GM23338 (cell line): ENCODE measurements around the gene MKI67. TPM values are rescaled to one million over a fixed set of nuclear protein-coding genes. Genes with fewer than 3 reads are reported as not detected.

Source experiments
- ATAC-seq: fragments of 200-7000 bp; cut with Tn5 transposase; 3 replicates; pipeline ENCODE4 v1.9.1; 2020
- DNase-seq: peaks from one replicate; pipeline ENCODE4 v3.0.0-alpha.2; 2015; ENCODE audit warnings: low spot score
- H2AFZ ChIP-seq: fragments of 200-600 bp; sonication (generic); 2 replicates; pipeline ENCODE4 v1.8.0; 2016; ENCODE audit warnings: antibody characterized with exemption, mild to moderate bottlenecking, moderate library complexity
- H3F3A ChIP-seq: fragments of 200-600 bp; sonication (generic); replicated peaks from 2 replicates; pipeline ENCODE4 v1.8.0; 2017; ENCODE audit warnings: antibody characterized with exemption, mixed run types, low read depth
- H3K27ac ChIP-seq: fragments of 200-600 bp; sonication (generic); 2 replicates; pipeline ENCODE4 v1.6.1; 2016; ENCODE audit warnings: low read depth
- H3K27me3 ChIP-seq: fragments of 200-600 bp; sonication (generic); 2 replicates; pipeline ENCODE4 v1.8.0; 2016; ENCODE audit warnings: mild to moderate bottlenecking, mixed run types, moderate library complexity; ENCODE audit not compliant: insufficient read depth
- H3K36me3 ChIP-seq: fragments of 200-600 bp; sonication (generic); 2 replicates; pipeline ENCODE4 v1.8.0; 2016; ENCODE audit warnings: mild to moderate bottlenecking; ENCODE audit not compliant: insufficient read depth
- H3K4me1 ChIP-seq: fragments of 200-600 bp; sonication (generic); 2 replicates; pipeline ENCODE4 v1.8.0; 2016; ENCODE audit warnings: mild to moderate bottlenecking, moderate library complexity; ENCODE audit not compliant: insufficient read depth
- H3K4me2 ChIP-seq: fragments of 200-600 bp; sonication (generic); 2 replicates; pipeline ENCODE4 v1.7.1; 2017; ENCODE audit warnings: mixed run types
- H3K4me3 ChIP-seq: fragments of 200-600 bp; sonication (generic); 2 replicates; pipeline ENCODE4 v1.6.1; 2016; ENCODE audit warnings: mixed run types
- H3K79me2 ChIP-seq: fragments of 200-600 bp; sonication (generic); replicated peaks from 2 replicates; pipeline ENCODE4 v1.8.0; 2017; ENCODE audit warnings: mild to moderate bottlenecking; ENCODE audit not compliant: insufficient read depth
- H3K9me2 ChIP-seq: fragments of 200-600 bp; sonication (generic); 2 replicates; pipeline ENCODE4 v1.8.0; 2017; ENCODE audit not compliant: insufficient read depth
- H4K20me1 ChIP-seq: fragments of 200-600 bp; sonication (generic); replicated peaks from 2 replicates; pipeline ENCODE4 v1.8.0; 2017; ENCODE audit warnings: mild to moderate bottlenecking; ENCODE audit not compliant: insufficient read depth
- H3K27ac Mint-ChIP-seq: 2 replicates; pipeline ENCODE4 v1.8.0; 2020; ENCODE audit warnings: inconsistent platforms, mild to moderate bottlenecking, moderate library complexity, mixed read lengths
- H3K27me3 Mint-ChIP-seq: 3 replicates; pipeline ENCODE4 v1.8.0; 2022; ENCODE audit warnings: low read depth, mild to moderate bottlenecking, moderate library complexity, mixed read lengths, inconsistent platforms; ENCODE audit not compliant: insufficient read depth, poor library complexity
- H3K36me3 Mint-ChIP-seq: 3 replicates; pipeline ENCODE4 v1.8.0; 2021; ENCODE audit warnings: low read depth, mild to moderate bottlenecking, inconsistent platforms, moderate library complexity, mixed read lengths
- H3K4me1 Mint-ChIP-seq: 3 replicates; pipeline ENCODE4 v1.8.0; 2020; ENCODE audit warnings: mild to moderate bottlenecking, inconsistent platforms, mixed read lengths
- H3K4me3 Mint-ChIP-seq: 3 replicates; pipeline ENCODE4 v1.8.0; 2021; ENCODE audit warnings: moderate library complexity, mild to moderate bottlenecking, inconsistent platforms, mixed read lengths
- H3K9me3 Mint-ChIP-seq: 3 replicates; pipeline ENCODE4 v1.8.0; 2020; ENCODE audit warnings: moderate library complexity, mild to moderate bottlenecking, inconsistent platforms, mixed read lengths
- EZH2 ChIP-seq: fragments of 200-600 bp; sonication (generic); IDR thresholded peaks from one replicate; pipeline ENCODE4 v1.8.0; 2017; ENCODE audit warnings: antibody characterized with exemption, mild to moderate bottlenecking, low read depth; ENCODE audit not compliant: unreplicated experiment
- EZH2phosphoT487 ChIP-seq: fragments of 200-600 bp; sonication (generic); IDR thresholded peaks from one replicate; pipeline ENCODE4 v1.8.1; 2018; ENCODE audit warnings: antibody characterized with exemption; ENCODE audit not compliant: unreplicated experiment
- JUNB ChIP-seq: IDR thresholded peaks from one replicate; pipeline ENCODE4 v1.6.1; 2016; ENCODE audit warnings: antibody characterized with exemption; ENCODE audit not compliant: unreplicated experiment
- NANOG ChIP-seq: IDR thresholded peaks from 2 replicates; pipeline ENCODE4 v1.6.1; 2016; ENCODE audit warnings: antibody characterized with exemption, borderline replicate concordance
- POLR2AphosphoS5 ChIP-seq: IDR thresholded peaks from 2 replicates; pipeline ENCODE4 v1.6.1; 2016; ENCODE audit warnings: antibody characterized with exemption, low read depth
- ZNF331 ChIP-seq: fragments of 250-450 bp; sonication (Bioruptor Pico); IDR thresholded peaks from 2 replicates; pipeline ENCODE4 v1.5.0; 2020; ENCODE audit warnings: low read depth, mild to moderate bottlenecking, moderate library complexity
- polyA plus RNA-seq: library from polyadenylated mRNA; unstranded; fragments of >200 nt; fragmentation: Nextera tagmentation; extraction: Ambion mirVana; gene quantifications from 2 replicates; pipeline ENCODE4 v1.2.1, GENCODE V29; 2016
- total RNA-seq: library from RNA; depleted of rRNA; stranded (reverse); fragments of >200 nt; shearing (Covaris generic); gene quantifications from 2 replicates; pipeline ENCODE4 v1.2.3, GENCODE V29; 2014
- TF ChIP-seq, protein P1 (sequence below), 2 experiments: fragments of 200-600 bp in 1 of 2; sonication (generic) in 1 of 2; conservative IDR thresholded peaks; 2 replicates each; pipeline versions ENCODE4 v1.5.1 to v1.6.1; 2016 to 2017; ENCODE audit warnings: antibody characterized with exemption in 2 of 2, low read depth in 2 of 2, mild to moderate bottlenecking in 2 of 2, moderate library complexity in 1 of 2
- TF ChIP-seq, protein P2 (sequence below): IDR thresholded peaks from one replicate; pipeline ENCODE4 v1.6.1; 2018; ENCODE audit warnings: antibody characterized with exemption; ENCODE audit not compliant: unreplicated experiment

MKI67 gene
- total and polyA plus RNA-seq, 2 experiments from 2014 or later, result 58.0 to 103 TPM

DNA sequence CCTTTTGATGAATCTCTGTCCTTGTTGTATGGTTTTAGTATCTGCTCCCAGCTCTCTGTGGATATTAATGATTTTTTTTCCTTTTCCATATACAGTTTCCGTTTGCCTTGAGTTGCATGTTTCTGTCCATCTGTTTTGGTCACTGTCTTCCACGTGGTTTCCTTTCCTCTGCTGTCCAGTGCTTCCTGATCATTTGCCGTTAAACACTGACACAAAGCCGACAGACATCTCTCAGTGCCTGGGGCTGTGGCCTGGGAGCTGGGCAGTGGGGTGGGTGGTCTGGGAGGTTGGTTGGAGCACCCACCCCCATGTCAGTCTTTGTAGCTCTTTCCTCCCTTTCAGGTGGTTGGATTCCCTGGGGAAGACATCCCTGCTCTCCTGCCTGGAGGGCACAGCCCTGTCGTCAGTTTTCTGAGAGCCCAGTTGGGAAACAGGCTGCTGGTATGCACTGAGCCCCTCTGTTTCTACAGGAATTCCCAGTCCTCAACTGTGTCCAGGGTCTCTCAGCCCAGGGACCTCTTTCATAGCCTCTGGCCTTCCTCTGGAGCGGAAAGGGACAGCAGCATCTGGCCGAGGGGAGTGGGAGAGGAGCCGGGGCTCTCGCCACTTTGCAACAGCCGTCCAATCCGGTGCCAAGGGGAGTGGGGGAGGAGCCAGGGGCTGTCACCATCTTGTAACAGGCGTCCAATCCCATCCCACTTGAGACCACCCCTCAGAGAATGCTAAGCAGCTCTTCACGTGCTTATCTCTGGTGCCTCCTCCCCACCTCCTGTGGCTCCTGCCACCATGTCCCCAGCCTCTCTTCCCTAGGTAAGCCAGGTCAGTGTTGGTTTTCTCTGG, 26.7 kb upstream of the MKI67 start:
- TF ChIP-seq POLR2AphosphoS5 (no peak), EZH2 (no peak), EZH2phosphoT487 (no peak)
- TF ChIP-seq, protein P1, sequence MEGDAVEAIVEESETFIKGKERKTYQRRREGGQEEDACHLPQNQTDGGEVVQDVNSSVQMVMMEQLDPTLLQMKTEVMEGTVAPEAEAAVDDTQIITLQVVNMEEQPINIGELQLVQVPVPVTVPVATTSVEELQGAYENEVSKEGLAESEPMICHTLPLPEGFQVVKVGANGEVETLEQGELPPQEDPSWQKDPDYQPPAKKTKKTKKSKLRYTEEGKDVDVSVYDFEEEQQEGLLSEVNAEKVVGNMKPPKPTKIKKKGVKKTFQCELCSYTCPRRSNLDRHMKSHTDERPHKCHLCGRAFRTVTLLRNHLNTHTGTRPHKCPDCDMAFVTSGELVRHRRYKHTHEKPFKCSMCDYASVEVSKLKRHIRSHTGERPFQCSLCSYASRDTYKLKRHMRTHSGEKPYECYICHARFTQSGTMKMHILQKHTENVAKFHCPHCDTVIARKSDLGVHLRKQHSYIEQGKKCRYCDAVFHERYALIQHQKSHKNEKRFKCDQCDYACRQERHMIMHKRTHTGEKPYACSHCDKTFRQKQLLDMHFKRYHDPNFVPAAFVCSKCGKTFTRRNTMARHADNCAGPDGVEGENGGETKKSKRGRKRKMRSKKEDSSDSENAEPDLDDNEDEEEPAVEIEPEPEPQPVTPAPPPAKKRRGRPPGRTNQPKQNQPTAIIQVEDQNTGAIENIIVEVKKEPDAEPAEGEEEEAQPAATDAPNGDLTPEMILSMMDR (conservative IDR thresholded peaks at IDR 0.05; ENCODE audit: low read depth in 2 of 2), result no peak
- Mint-ChIP-seq H3K4me1 (peaks cover 10% of the 10 kb centered on the region), H3K36me3 (no peaks in the 10 kb centered on the region), H3K9me3 (no peaks in the 10 kb centered on the region), H3K27ac (no peak overlapping the region), H3K4me3 (no peak overlapping the region), H3K27me3 (peaks cover 10% of the 10 kb centered on the region)
- no peak overlapping the region for H3K27ac ChIP-seq
- DNase-seq, result peak; percentile 37
- no peak overlapping the region for H3K4me3 ChIP-seq
- peak; percentile 17; the same call in 2 of the 3 replicates for ATAC-seq
- peaks cover 19% of the 10 kb centered on the region for H3K27me3 ChIP-seq
- no peaks in the 10 kb centered on the region for H3K9me2 ChIP-seq
- H3K79me2 ChIP-seq, result no peaks in the 10 kb centered on the region
- no peaks in the 10 kb centered on the region for H4K20me1 ChIP-seq
- H3F3A ChIP-seq, result 0 out of 2 replicates have a peak, but pooled peaks cover 2% of the 10 kb centered on the region
- H3K4me1 ChIP-seq, result peaks cover 3% of the 10 kb centered on the region; the same call in 1 of the 2 replicates
- no peak overlapping the region for H3K4me2 ChIP-seq
- H2AFZ ChIP-seq, result no peak overlapping the region
- H3K36me3 ChIP-seq, result no peaks in the 10 kb centered on the region

DNA sequence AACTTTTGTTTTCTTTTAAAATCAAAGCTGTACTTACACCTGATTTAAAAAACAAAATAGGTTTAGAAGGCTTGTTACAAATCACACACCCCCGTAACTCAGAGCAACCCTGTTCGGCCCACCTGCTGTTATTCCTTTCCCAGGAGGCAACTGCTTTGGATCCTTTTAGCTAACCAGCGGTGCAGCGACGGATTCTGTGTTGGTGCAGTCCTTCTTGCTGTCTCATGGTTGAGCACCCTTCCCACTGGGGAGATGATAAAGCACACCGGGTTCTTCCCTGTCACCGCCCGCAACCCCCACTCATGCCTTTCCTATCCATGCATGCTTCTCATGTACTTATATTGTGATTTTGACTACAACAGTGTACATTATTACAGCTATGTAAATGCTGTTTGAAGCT, 24.8 kb upstream of the MKI67 start:
- H3K4me1 Mint-ChIP-seq, result peaks cover 10% of the 10 kb centered on the region
- H2AFZ ChIP-seq, result no peak overlapping the region
- no peak overlapping the region for H3K27ac Mint-ChIP-seq
- no peaks in the 10 kb centered on the region for H3K9me2 ChIP-seq
- H3K27ac ChIP-seq, result no peak overlapping the region
- peaks cover 8% of the 10 kb centered on the region for H3K27me3 Mint-ChIP-seq
- no peak for TF ChIP-seq JUNB
- DNase-seq (peak; percentile 37), ATAC-seq (peak; percentile 9; the same call in 1 of the 3 replicates)
- no peaks in the 10 kb centered on the region for H3K9me3 Mint-ChIP-seq
- H3K36me3 Mint-ChIP-seq, result no peaks in the 10 kb centered on the region
- H3K79me2 ChIP-seq, result no peaks in the 10 kb centered on the region
- no peaks in the 10 kb centered on the region for H4K20me1 ChIP-seq
- H3K4me1 ChIP-seq, result peaks cover 3% of the 10 kb centered on the region; the same call in 1 of the 2 replicates
- 0 out of 2 replicates have a peak, but pooled peaks cover 2% of the 10 kb centered on the region for H3F3A ChIP-seq
- H3K36me3 ChIP-seq, result no peaks in the 10 kb centered on the region
- no peak overlapping the region for H3K4me2 ChIP-seq
- peaks cover 19% of the 10 kb centered on the region for H3K27me3 ChIP-seq
- H3K4me3 Mint-ChIP-seq, result peak overlapping the region; percentile 67
- H3K4me3 ChIP-seq, result no peak overlapping the region

DNA sequence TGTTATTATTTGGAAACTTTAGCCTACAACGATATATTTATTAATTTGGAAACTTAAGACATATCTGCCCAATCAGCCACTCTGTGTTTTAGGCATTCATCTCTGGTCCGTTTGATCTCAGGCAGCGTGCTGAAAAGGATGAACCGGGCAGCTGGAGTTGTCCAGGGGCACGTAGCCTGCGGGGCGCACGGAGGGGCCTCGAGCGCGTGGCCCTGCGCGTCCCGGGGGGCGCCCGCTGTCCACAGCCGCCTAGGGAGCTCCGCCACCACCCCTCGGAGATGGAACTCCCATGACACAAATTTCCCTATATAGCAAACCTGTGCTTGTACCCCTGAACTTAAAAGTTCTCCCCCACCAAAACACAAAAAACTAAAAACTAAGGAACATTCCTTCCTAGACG, 24.3 kb upstream of the MKI67 start:
- Mint-ChIP-seq H3K36me3 (no peaks in the 10 kb centered on the region), H3K27me3 (peaks cover 11% of the 10 kb centered on the region), H3K9me3 (no peaks in the 10 kb centered on the region; the same call in 2 of the 3 replicates), H3K4me3 (peak overlapping the region; percentile 67), H3K27ac (no peak overlapping the region), H3K4me1 (peaks cover 10% of the 10 kb centered on the region)
- Histone ChIP-seq H3K27ac (no peak overlapping the region), H3K9me2 (no peaks in the 10 kb centered on the region; the same call in 1 of the 2 replicates), H3F3A (0 out of 2 replicates have a peak, but pooled peaks cover 2% of the 10 kb centered on the region), H3K4me3 (peak overlapping the region; percentile 74), H4K20me1 (no peaks in the 10 kb centered on the region), H3K79me2 (no peaks in the 10 kb centered on the region), H2AFZ (peak overlapping the region; percentile 95), H3K27me3 (peaks cover 19% of the 10 kb centered on the region), H3K36me3 (no peaks in the 10 kb centered on the region), H3K4me2 (peak overlapping the region; percentile 84), H3K4me1 (peaks cover 3% of the 10 kb centered on the region; the same call in 1 of the 2 replicates)
- DNase-seq (peak; percentile 26), ATAC-seq (peak; percentile 28)
- TF ChIP-seq ZNF331 (CRISPR knock-in tag) (no peak), EZH2phosphoT487 (no peak), NANOG (no peak), JUNB (no peak)
- TF ChIP-seq, protein P2, sequence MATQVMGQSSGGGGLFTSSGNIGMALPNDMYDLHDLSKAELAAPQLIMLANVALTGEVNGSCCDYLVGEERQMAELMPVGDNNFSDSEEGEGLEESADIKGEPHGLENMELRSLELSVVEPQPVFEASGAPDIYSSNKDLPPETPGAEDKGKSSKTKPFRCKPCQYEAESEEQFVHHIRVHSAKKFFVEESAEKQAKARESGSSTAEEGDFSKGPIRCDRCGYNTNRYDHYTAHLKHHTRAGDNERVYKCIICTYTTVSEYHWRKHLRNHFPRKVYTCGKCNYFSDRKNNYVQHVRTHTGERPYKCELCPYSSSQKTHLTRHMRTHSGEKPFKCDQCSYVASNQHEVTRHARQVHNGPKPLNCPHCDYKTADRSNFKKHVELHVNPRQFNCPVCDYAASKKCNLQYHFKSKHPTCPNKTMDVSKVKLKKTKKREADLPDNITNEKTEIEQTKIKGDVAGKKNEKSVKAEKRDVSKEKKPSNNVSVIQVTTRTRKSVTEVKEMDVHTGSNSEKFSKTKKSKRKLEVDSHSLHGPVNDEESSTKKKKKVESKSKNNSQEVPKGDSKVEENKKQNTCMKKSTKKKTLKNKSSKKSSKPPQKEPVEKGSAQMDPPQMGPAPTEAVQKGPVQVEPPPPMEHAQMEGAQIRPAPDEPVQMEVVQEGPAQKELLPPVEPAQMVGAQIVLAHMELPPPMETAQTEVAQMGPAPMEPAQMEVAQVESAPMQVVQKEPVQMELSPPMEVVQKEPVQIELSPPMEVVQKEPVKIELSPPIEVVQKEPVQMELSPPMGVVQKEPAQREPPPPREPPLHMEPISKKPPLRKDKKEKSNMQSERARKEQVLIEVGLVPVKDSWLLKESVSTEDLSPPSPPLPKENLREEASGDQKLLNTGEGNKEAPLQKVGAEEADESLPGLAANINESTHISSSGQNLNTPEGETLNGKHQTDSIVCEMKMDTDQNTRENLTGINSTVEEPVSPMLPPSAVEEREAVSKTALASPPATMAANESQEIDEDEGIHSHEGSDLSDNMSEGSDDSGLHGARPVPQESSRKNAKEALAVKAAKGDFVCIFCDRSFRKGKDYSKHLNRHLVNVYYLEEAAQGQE, result no peak
